HCT116 (cell line): ENCODE measurements around the gene LHX2. TPM values are rescaled to one million over a fixed set of nuclear protein-coding genes. Genes with fewer than 3 reads are reported as not detected.

Experiments used
- ATAC-seq: fragments of 200-7000 bp; cut with Tn5 transposase; 2 replicates; pipeline ENCODE4 v1.9.1; 2020; ENCODE audit warnings: mild to moderate bottlenecking, moderate library complexity
- BruUV-seq: library from RNA; stranded (reverse); fragments of 400-500 nt; replicated peaks from 2 replicates; lab custom pipeline; 2021; lab: Mats Ljungman, UMichigan
- CTCF ChIA-PET: fragments of 300-600 bp; sonication (Branson Sonifier 250); formaldehyde crosslinking; loops from one replicate; lab custom pipeline; 2021; ENCODE audit warnings: antibody characterized with exemption; lab: Charles Lee
- POLR2A ChIA-PET: fragments of 300-600, 350-600 bp; sonication (Branson Sonifier 250); formaldehyde crosslinking; loops from one replicate; lab custom pipeline; 2021; ENCODE audit warnings: antibody characterized with exemption; lab: Charles Lee
- RAD21 ChIA-PET, 2 experiments: fragments of 300-600 bp; sonication (Branson Sonifier 250); formaldehyde crosslinking; loops; one replicate each; lab custom pipeline; 2023; ENCODE audit warnings: low total read pairs in 2 of 2; ENCODE audit not compliant: uncharacterized antibody in 2 of 2, unreplicated experiment in 2 of 2, low non-redundant PET in 1 of 2; lab: Charles Lee
- DNase-seq: peaks from one replicate; pipeline ENCODE4 v3.0.0-alpha.2; 2010; ENCODE audit warnings: low read depth, low spot score
- H2AFZ ChIP-seq: fragments of 200-600 bp; shearing (Covaris generic), sonication (generic); 2 replicates; pipeline ENCODE4 v1.6.1; 2017; ENCODE audit warnings: low read depth, mixed run types, mixed read lengths, antibody characterized with exemption, low read length; ENCODE audit not compliant: poor library complexity, severe bottlenecking
- H3K27ac ChIP-seq: 2 replicates; pipeline ENCODE4 v1.5.1; 2012; ENCODE audit warnings: low read depth, low read length
- H3K27me3 ChIP-seq: fragments of 200-600 bp; sonication (generic); 2 replicates; pipeline ENCODE4 v1.6.1; 2016; ENCODE audit warnings: mixed run types, low read length, mixed read lengths; ENCODE audit not compliant: insufficient read depth
- H3K36me3 ChIP-seq, 2 experiments: fragments of 200-500 bp in 1 of 2; fragments of 200-600 bp in 1 of 2; sonication (Bioruptor generic) in 1 of 2; sonication (generic) in 1 of 2; 2 replicates each; pipeline versions ENCODE4 v1.5.1 to v1.6.1; 2014 to 2016; ENCODE audit warnings: low read length in 2 of 2, inconsistent platforms in 1 of 2, mixed read lengths in 1 of 2, mixed run types in 1 of 2; ENCODE audit not compliant: insufficient read depth in 2 of 2, control insufficient read depth in 1 of 2
- H3K4me1 ChIP-seq, 2 experiments: fragments of 200-600 bp in 1 of 2; sonication (generic) in 1 of 2; 2 replicates each; pipeline versions ENCODE4 v1.5.1 to v1.6.1; 2012 to 2017; ENCODE audit warnings: low read length in 2 of 2, inconsistent platforms in 1 of 2, mild to moderate bottlenecking in 1 of 2, mixed read lengths in 1 of 2, mixed run types in 1 of 2, moderate library complexity in 1 of 2; ENCODE audit not compliant: insufficient read depth in 2 of 2, control insufficient read depth in 1 of 2
- H3K4me2 ChIP-seq: fragments of 200-600 bp; sonication (generic); 2 replicates; pipeline ENCODE4 v1.6.1; 2017; ENCODE audit warnings: mixed run types, low read length, mixed read lengths
- H3K4me3 ChIP-seq, 2 experiments: fragments of 200-600 bp in 1 of 2; sonication (generic) in 1 of 2; replicated peaks in 1 of 2; 2 replicates each; pipeline ENCODE4 v1.5.1; 2011 to 2016; ENCODE audit warnings: low read length in 2 of 2, control low read depth in 1 of 2, low read depth in 1 of 2, mild to moderate bottlenecking in 1 of 2, mixed read lengths in 1 of 2, mixed run types in 1 of 2
- H3K79me2 ChIP-seq: fragments of 200-600 bp; sonication (generic); 2 replicates; pipeline ENCODE4 v1.6.1; 2017; ENCODE audit warnings: mild to moderate bottlenecking, mixed run types, low read length, moderate library complexity, mixed read lengths; ENCODE audit not compliant: insufficient read depth
- H3K9ac ChIP-seq: fragments of 200-600 bp; sonication (generic); 2 replicates; pipeline ENCODE4 v1.6.1; 2016; ENCODE audit warnings: low read length, mixed read lengths
- H3K9me2 ChIP-seq: fragments of 200-600 bp; sonication (generic), shearing (Covaris generic); 2 replicates; pipeline ENCODE4 v1.6.1; 2017; ENCODE audit warnings: mixed run types, mild to moderate bottlenecking, moderate library complexity; ENCODE audit not compliant: insufficient read depth
- H3K9me3 ChIP-seq, 2 experiments: fragments of 200-500 bp in 1 of 2; fragments of 200-600 bp in 1 of 2; sonication (Bioruptor generic) in 1 of 2; sonication (generic) in 1 of 2; 2 replicates each; pipeline ENCODE4 v1.6.1; 2014 to 2017; ENCODE audit warnings: low read length in 2 of 2, mixed read lengths in 2 of 2, inconsistent platforms in 1 of 2, low read depth in 1 of 2, mild to moderate bottlenecking in 1 of 2, mixed run types in 1 of 2, moderate library complexity in 1 of 2; ENCODE audit not compliant: control insufficient read depth in 1 of 2, insufficient read depth in 1 of 2
- H4K20me1 ChIP-seq: fragments of 200-600 bp; sonication (generic), shearing (Covaris generic); 2 replicates; pipeline ENCODE4 v1.6.1; 2017; ENCODE audit warnings: mixed run types, mild to moderate bottlenecking, moderate library complexity; ENCODE audit not compliant: insufficient read depth
- CEBPB ChIP-seq: IDR thresholded peaks from 2 replicates; pipeline ENCODE4 v1.6.1; 2012; ENCODE audit warnings: low read depth
- ELF1 ChIP-seq: IDR thresholded peaks from 2 replicates; pipeline ENCODE4 v1.6.1; 2012; ENCODE audit warnings: low read depth, borderline replicate concordance
- EZH2phosphoT487 ChIP-seq: fragments of 200-600 bp; IDR thresholded peaks from 2 replicates; pipeline ENCODE4 v1.6.1; 2018; ENCODE audit warnings: antibody characterized with exemption, borderline replicate concordance
- FOSL1 ChIP-seq: IDR thresholded peaks from 2 replicates; pipeline ENCODE4 v1.6.1; 2012; ENCODE audit warnings: low read depth
- JUND ChIP-seq: IDR thresholded peaks from 2 replicates; pipeline ENCODE4 v1.6.1; 2012
- POLR2A ChIP-seq: IDR thresholded peaks from 2 replicates; pipeline ENCODE4 v1.7.0; 2011; ENCODE audit warnings: borderline replicate concordance; ENCODE audit not compliant: insufficient read depth, insufficient read length; ENCODE audit errors: extremely low read depth
- SIN3A ChIP-seq: IDR thresholded peaks from 2 replicates; pipeline ENCODE4 v1.6.1; 2012; ENCODE audit warnings: low read depth
- TCF7L2 ChIP-seq: IDR thresholded peaks from 2 replicates; pipeline ENCODE4 v1.7.0; 2011; ENCODE audit warnings: borderline replicate concordance, inconsistent platforms; ENCODE audit not compliant: insufficient read depth, insufficient read length; ENCODE audit errors: extremely low read depth
- ZFX ChIP-seq: fragments of 450-650 bp; IDR thresholded peaks from 2 replicates; pipeline ENCODE4 v1.6.1; 2017
- ZNF274 ChIP-seq: fragments of 200-500 bp; sonication (Bioruptor generic); IDR thresholded peaks from 2 replicates; pipeline ENCODE4 v1.6.1; 2014; ENCODE audit warnings: mild to moderate bottlenecking, low read depth, low read length, inconsistent platforms
- intact Hi-C: fragments of 100-400 bp; cut with micrococcal nuclease; formaldehyde crosslinking; loops from 2 replicates; pipeline ENCODE4 v1.10.0; 2022
- total RNA-seq: library from RNA; stranded (reverse); gene quantifications from one replicate; pipeline ENCODE4 v1.2.1, GENCODE V29; 2021; ENCODE audit not compliant: unreplicated experiment
- TF ChIP-seq, protein P1 (sequence below): IDR thresholded peaks from 2 replicates; pipeline ENCODE4 v1.6.1; 2011; ENCODE audit warnings: mild to moderate bottlenecking, low read length, moderate library complexity; ENCODE audit not compliant: insufficient replicate concordance; ENCODE audit errors: extremely low read depth
- TF ChIP-seq, protein P2 (sequence below): IDR thresholded peaks from 2 replicates; pipeline ENCODE4 v1.6.1; 2012
- TF ChIP-seq, protein P3 (sequence below), 3 experiments: fragments of 200-600 bp in 1 of 3; sonication (generic) in 1 of 3; IDR thresholded peaks in 2 of 3; conservative IDR thresholded peaks in 1 of 3; 2 replicates each; pipeline ENCODE4 v1.5.1; 2012 to 2017; ENCODE audit warnings: low read depth in 2 of 3, low read length in 2 of 3, antibody characterized with exemption in 1 of 3, borderline replicate concordance in 1 of 3, control low read depth in 1 of 3, mild to moderate bottlenecking in 1 of 3, mixed read lengths in 1 of 3, mixed run types in 1 of 3, moderate library complexity in 1 of 3; ENCODE audit not compliant: insufficient read depth in 1 of 3

LHX2 gene
- total RNA-seq, 1 experiment from 2014 or later: 10.2 TPM

DNA sequence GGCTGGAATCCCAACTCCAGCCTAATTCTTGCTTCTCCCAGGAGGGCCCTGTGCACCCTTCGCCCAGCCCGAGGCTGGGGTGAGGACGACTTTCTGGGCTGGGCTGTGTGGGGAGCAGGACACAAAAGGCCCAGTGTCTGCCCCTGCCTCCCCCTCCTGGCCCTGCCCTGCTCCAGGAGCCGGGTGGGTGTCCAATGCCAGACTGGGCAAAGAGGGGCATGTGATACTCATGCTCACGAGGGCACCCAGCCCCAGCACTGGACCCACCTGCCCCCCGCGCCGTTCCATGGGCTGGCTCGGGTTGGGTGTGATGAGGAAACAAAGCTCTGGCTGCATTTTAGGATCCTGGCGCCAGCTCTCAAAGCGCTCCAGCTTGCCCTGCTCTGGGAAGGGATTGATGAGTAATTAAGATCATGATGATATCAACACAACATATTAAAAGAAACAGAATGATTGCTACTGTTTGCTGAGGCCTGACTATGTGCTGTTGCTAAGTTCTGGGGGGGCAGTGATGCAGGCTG, 30.7 kb downstream of the LHX2 start:
- Histone ChIP-seq H2AFZ (no peak overlapping the region), H3K27me3 (no peaks in the 10 kb centered on the region), H4K20me1 (no peaks in the 10 kb centered on the region), H3K4me3 (no peak overlapping the region), H3K9me3 (no peaks in the 10 kb centered on the region), H3K4me2 (no peak overlapping the region), H3K9ac (no peak overlapping the region), H3K27ac (no peak overlapping the region), H3K36me3 (no peaks in the 10 kb centered on the region)
- ATAC-seq (no peak), DNase-seq (no peak)
- intact Hi-C loops: no loop called here
- POLR2A ChIA-PET: no interaction called here
- CTCF ChIA-PET: interaction anchor here (4.5 kb wide), 1 partner anchor 499 kb away, joined by 44 read pairs; no protein-coding TSS in a partner anchor
- RAD21 ChIA-PET: no interaction called here
- no TSS peak for BruUV-seq
- TF ChIP-seq, protein P1, sequence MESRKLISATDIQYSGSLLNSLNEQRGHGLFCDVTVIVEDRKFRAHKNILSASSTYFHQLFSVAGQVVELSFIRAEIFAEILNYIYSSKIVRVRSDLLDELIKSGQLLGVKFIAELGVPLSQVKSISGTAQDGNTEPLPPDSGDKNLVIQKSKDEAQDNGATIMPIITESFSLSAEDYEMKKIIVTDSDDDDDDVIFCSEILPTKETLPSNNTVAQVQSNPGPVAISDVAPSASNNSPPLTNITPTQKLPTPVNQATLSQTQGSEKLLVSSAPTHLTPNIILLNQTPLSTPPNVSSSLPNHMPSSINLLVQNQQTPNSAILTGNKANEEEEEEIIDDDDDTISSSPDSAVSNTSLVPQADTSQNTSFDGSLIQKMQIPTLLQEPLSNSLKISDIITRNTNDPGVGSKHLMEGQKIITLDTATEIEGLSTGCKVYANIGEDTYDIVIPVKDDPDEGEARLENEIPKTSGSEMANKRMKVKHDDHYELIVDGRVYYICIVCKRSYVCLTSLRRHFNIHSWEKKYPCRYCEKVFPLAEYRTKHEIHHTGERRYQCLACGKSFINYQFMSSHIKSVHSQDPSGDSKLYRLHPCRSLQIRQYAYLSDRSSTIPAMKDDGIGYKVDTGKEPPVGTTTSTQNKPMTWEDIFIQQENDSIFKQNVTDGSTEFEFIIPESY: no peak
- TF ChIP-seq, protein P2, sequence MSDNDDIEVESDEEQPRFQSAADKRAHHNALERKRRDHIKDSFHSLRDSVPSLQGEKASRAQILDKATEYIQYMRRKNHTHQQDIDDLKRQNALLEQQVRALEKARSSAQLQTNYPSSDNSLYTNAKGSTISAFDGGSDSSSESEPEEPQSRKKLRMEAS: no peak
- TF ChIP-seq FOSL1 (no peak), ELF1 (no peak), TCF7L2 (no peak), ZFX (no peak), SIN3A (no peak)
- TF ChIP-seq, all 23 proteins: peak for 0
- H3K79me2 ChIP-seq: no peaks in the 10 kb centered on the region
- peaks cover 3 to 16% of the 10 kb centered on the region in 2 experiments; a peak in 2 of 4 replicates for H3K4me1 ChIP-seq
- no peaks in the 10 kb centered on the region for H3K9me2 ChIP-seq

DNA sequence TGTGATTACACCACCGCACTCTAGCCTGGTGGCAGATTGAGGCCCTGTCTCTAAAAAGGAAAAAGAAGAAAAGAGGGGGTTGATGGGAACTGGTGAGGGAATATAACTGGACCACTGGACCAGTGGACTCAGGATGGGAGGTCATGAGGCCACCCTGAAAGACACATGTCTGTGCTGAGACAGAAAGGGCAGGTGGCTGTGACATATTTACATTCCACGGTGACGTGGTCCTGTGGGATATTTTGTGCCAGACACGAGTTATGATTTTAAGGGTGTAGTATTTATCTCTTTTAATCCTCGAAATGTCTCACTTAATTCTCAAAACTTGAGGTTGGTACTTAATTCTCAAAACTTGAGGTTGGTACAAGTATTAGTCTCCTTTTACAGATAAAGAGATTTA, 32.9 kb downstream of the LHX2 start:
- RAD21 ChIA-PET: no interaction called here
- Histone ChIP-seq H3K4me3 (no peak overlapping the region), H3K4me1 (peaks cover 3 to 11% of the 10 kb centered on the region in 2 experiments; a peak in 2 of 4 replicates), H3K9me3 (no peaks in the 10 kb centered on the region), H4K20me1 (no peaks in the 10 kb centered on the region), H3K9ac (no peak overlapping the region), H3K36me3 (no peaks in the 10 kb centered on the region), H3K4me2 (no peak overlapping the region), H3K9me2 (no peaks in the 10 kb centered on the region), H3K27me3 (no peaks in the 10 kb centered on the region), H3K27ac (no peak overlapping the region), H2AFZ (no peak overlapping the region), H3K79me2 (no peaks in the 10 kb centered on the region)
- intact Hi-C loops: no loop called here
- no TSS peak for BruUV-seq
- CTCF ChIA-PET: no interaction called here
- ATAC-seq (no peak), DNase-seq (no peak)
- POLR2A ChIA-PET: no interaction called here
- no peak for TF ChIP-seq POLR2A
- TF ChIP-seq ZNF274: no peak
- TF ChIP-seq, protein P1: no peak
- TF ChIP-seq TCF7L2: no peak
- TF ChIP-seq JUND: no peak
- TF ChIP-seq, protein P3, sequence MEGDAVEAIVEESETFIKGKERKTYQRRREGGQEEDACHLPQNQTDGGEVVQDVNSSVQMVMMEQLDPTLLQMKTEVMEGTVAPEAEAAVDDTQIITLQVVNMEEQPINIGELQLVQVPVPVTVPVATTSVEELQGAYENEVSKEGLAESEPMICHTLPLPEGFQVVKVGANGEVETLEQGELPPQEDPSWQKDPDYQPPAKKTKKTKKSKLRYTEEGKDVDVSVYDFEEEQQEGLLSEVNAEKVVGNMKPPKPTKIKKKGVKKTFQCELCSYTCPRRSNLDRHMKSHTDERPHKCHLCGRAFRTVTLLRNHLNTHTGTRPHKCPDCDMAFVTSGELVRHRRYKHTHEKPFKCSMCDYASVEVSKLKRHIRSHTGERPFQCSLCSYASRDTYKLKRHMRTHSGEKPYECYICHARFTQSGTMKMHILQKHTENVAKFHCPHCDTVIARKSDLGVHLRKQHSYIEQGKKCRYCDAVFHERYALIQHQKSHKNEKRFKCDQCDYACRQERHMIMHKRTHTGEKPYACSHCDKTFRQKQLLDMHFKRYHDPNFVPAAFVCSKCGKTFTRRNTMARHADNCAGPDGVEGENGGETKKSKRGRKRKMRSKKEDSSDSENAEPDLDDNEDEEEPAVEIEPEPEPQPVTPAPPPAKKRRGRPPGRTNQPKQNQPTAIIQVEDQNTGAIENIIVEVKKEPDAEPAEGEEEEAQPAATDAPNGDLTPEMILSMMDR (IDR thresholded peaks at IDR 0.05 in 2 of 3, conservative IDR thresholded peaks at IDR 0.05 in 1 of 3; ENCODE audit: borderline replicate concordance in 1 of 3, insufficient read depth in 1 of 3, low read depth in 2 of 3, low read length in 2 of 3): no peak
- no peak for TF ChIP-seq CEBPB
- TF ChIP-seq EZH2phosphoT487: no peak
